HepG2 (cell line): Measurements from ENCODE around the gene GPR61. TPM values are rescaled to one million over a fixed set of nuclear protein-coding genes. Genes with fewer than 3 reads are reported as not detected.

Experiments
- AKAP8 ChIP-seq: sonication (generic); formaldehyde crosslinking; IDR thresholded peaks from 2 replicates; pipeline ENCODE4 v1.5.1; 2020; ENCODE audit warnings: mild to moderate bottlenecking, missing genetic modification reagents
- ARID3A ChIP-seq: IDR thresholded peaks from 2 replicates; pipeline ENCODE4 v1.6.1; 2012; ENCODE audit warnings: low read depth, low read length, improper control_type of control experiment
- ERF ChIP-seq: IDR thresholded peaks from 2 replicates; pipeline ENCODE4 v1.6.1; 2018; ENCODE audit warnings: missing biosample characterization, missing genetic modification reagents
- JUN ChIP-seq: sonication (generic); formaldehyde crosslinking; IDR thresholded peaks from 2 replicates; pipeline ENCODE4 v1.4.0; 2020; ENCODE audit warnings: mild to moderate bottlenecking, missing genetic modification reagents
- MXD1 ChIP-seq: sonication (generic); formaldehyde crosslinking; IDR thresholded peaks from 2 replicates; pipeline ENCODE4 v1.4.0; 2020; ENCODE audit warnings: mild to moderate bottlenecking, missing genetic modification reagents
- PAX8 ChIP-seq: sonication (generic); formaldehyde crosslinking; IDR thresholded peaks from 2 replicates; pipeline ENCODE4 v1.8.0; 2022; ENCODE audit warnings: mild to moderate bottlenecking, missing genetic modification reagents, borderline replicate concordance
- SATB2 ChIP-seq: sonication (generic); formaldehyde crosslinking; IDR thresholded peaks from 2 replicates; pipeline ENCODE4 v1.5.0; 2020; ENCODE audit warnings: missing genetic modification reagents
- SMAD3 ChIP-seq: sonication (generic); formaldehyde crosslinking; IDR thresholded peaks from 2 replicates; pipeline ENCODE4 v1.4.0; 2020; ENCODE audit warnings: missing genetic modification reagents
- TBL1XR1 ChIP-seq: fragments of 150-350 bp; IDR thresholded peaks from 2 replicates; pipeline ENCODE4 v1.6.1; 2014; ENCODE audit warnings: borderline replicate concordance, low read length; ENCODE audit not compliant: partially characterized antibody
- ZBTB2 ChIP-seq: sonication (generic); formaldehyde crosslinking; IDR thresholded peaks from 2 replicates; pipeline ENCODE4 v1.8.0; 2022; ENCODE audit warnings: low read depth, missing genetic modification reagents
- ZBTB42 ChIP-seq: sonication (generic); formaldehyde crosslinking; IDR thresholded peaks from 2 replicates; pipeline ENCODE4 v1.5.0; 2020; ENCODE audit warnings: mild to moderate bottlenecking, missing genetic modification reagents
- ZFP90 ChIP-seq: sonication (generic); formaldehyde crosslinking; IDR thresholded peaks from 2 replicates; pipeline ENCODE4 v1.8.0; 2022; ENCODE audit warnings: missing genetic modification reagents, mild to moderate bottlenecking, inconsistent platforms, borderline replicate concordance
- ZFY ChIP-seq: sonication (generic); formaldehyde crosslinking; IDR thresholded peaks from 2 replicates; pipeline ENCODE4 v1.4.0; 2020; ENCODE audit warnings: missing genetic modification reagents
- ZNF101 ChIP-seq: sonication (generic); formaldehyde crosslinking; IDR thresholded peaks from 2 replicates; pipeline ENCODE4 v1.4.0; 2020; ENCODE audit warnings: mild to moderate bottlenecking, low read depth, missing genetic modification reagents, borderline replicate concordance
- ZNF136 ChIP-seq: sonication (generic); formaldehyde crosslinking; IDR thresholded peaks from 2 replicates; pipeline ENCODE4 v1.8.1; 2022; ENCODE audit warnings: low read depth, mild to moderate bottlenecking, moderate library complexity, missing genetic modification reagents
- ZNF230 ChIP-seq: sonication (generic); formaldehyde crosslinking; IDR thresholded peaks from 2 replicates; pipeline ENCODE4 v1.4.0; 2020; ENCODE audit warnings: mild to moderate bottlenecking, missing genetic modification reagents
- ZNF546 ChIP-seq: sonication (generic); formaldehyde crosslinking; conservative IDR thresholded peaks from 2 replicates; pipeline ENCODE4 v1.8.1; 2023; ENCODE audit warnings: mild to moderate bottlenecking, missing genetic modification reagents
- ZNF598 ChIP-seq: sonication (generic); formaldehyde crosslinking; IDR thresholded peaks from 2 replicates; pipeline ENCODE4 v1.5.1; 2020; ENCODE audit warnings: mild to moderate bottlenecking, missing genetic modification reagents, borderline replicate concordance
- ZNF609 ChIP-seq: sonication (generic); formaldehyde crosslinking; IDR thresholded peaks from 2 replicates; pipeline ENCODE4 v1.4.0; 2020; ENCODE audit warnings: mild to moderate bottlenecking, missing genetic modification reagents, borderline replicate concordance
- ZNF660 ChIP-seq: sonication (generic); formaldehyde crosslinking; IDR thresholded peaks from 2 replicates; pipeline ENCODE4 v1.5.1; 2020; ENCODE audit warnings: mild to moderate bottlenecking, low read depth, missing genetic modification reagents, borderline replicate concordance
- polyA plus RNA-seq, 8 experiments: library from polyadenylated mRNA; depleted of rRNA in 3 of 8; stranded (reverse) in 7 of 8; unstranded in 1 of 8; fragments of >200 nt; fragmentation: Illumina TruSeq in 4 of 8; extraction: Trizol in 4 of 8; gene quantifications; 2 replicates each; pipeline versions ENCODE4 v1.2.1 to v1.2.3, GENCODE V29; 2011 to 2016; ENCODE audit warnings: low read depth in 4 of 8, missing spikeins in 1 of 8, mixed read lengths in 1 of 8; ENCODE audit not compliant: insufficient read depth in 1 of 8
- total RNA-seq, 5 experiments: library from RNA; depleted of rRNA; stranded (reverse); fragments of >200 nt; fragmentation: Illumina TruSeq; extraction: Trizol; gene quantifications; 2 replicates each; pipeline ENCODE4 v1.2.3, GENCODE V29; 2016; ENCODE audit warnings: low read depth in 1 of 5

Gene GPR61
- total and polyA plus RNA-seq, 2 of the 13 experiments (the other 11 are each of a cell fraction or from before 2014, with no cell fraction given) = not detected

GRCh38 chr1:109548321-109549267 lies 8.9 kb downstream of the GPR61 start, which contains the start of gene GNAI3 (continued):
- TF ChIP-seq ZFP90 (CRISPR knock-in tag) = peak; percentile 57; the same call in 1 of the 2 replicates
- 0 out of 2 replicates have a peak, but pooled peaks have one; percentile 33 for TF ChIP-seq ZNF230 (CRISPR knock-in tag)
- peak; percentile 24; the same call in 1 of the 2 replicates for TF ChIP-seq SMAD3 (CRISPR knock-in tag)
- TF ChIP-seq ZBTB2 (CRISPR knock-in tag) = 0 out of 2 replicates have a peak, but pooled peaks have one; percentile 51
- TF ChIP-seq AKAP8 (CRISPR knock-in tag) = no peak
- TF ChIP-seq ZNF101 (CRISPR knock-in tag) = peak; percentile 55; the same call in 1 of the 2 replicates
- TF ChIP-seq PAX8 (CRISPR knock-in tag) = 0 out of 2 replicates have a peak, but pooled peaks have one; percentile 65
- TF ChIP-seq MXD1 (CRISPR knock-in tag) = peak; percentile 73; the same call in 1 of the 2 replicates
- no peak for TF ChIP-seq ZNF136
- no peak for TF ChIP-seq ZNF660
- TF ChIP-seq ERF (CRISPR knock-in tag) = peak; percentile 82; the same call in 1 of the 2 replicates
- no peak for TF ChIP-seq ZBTB42 (CRISPR knock-in tag)
- peak; percentile 12 for TF ChIP-seq TBL1XR1
- TF ChIP-seq ZNF546 = 0 out of 2 replicates have a peak, but pooled peaks have one; percentile 60
- TF ChIP-seq ZNF598 (CRISPR knock-in tag) = no peak
- TF ChIP-seq JUN = 0 out of 2 replicates have a peak, but pooled peaks have one; percentile 45
- TF ChIP-seq ARID3A = no peak
- TF ChIP-seq SATB2 = no peak
- peak; percentile 91 for TF ChIP-seq ZFY (CRISPR knock-in tag)
- peak; percentile 60 for TF ChIP-seq ZNF609 (CRISPR knock-in tag)
